ENCODE data around the gene VSIG2.

VSIG2 gene

DNA sequence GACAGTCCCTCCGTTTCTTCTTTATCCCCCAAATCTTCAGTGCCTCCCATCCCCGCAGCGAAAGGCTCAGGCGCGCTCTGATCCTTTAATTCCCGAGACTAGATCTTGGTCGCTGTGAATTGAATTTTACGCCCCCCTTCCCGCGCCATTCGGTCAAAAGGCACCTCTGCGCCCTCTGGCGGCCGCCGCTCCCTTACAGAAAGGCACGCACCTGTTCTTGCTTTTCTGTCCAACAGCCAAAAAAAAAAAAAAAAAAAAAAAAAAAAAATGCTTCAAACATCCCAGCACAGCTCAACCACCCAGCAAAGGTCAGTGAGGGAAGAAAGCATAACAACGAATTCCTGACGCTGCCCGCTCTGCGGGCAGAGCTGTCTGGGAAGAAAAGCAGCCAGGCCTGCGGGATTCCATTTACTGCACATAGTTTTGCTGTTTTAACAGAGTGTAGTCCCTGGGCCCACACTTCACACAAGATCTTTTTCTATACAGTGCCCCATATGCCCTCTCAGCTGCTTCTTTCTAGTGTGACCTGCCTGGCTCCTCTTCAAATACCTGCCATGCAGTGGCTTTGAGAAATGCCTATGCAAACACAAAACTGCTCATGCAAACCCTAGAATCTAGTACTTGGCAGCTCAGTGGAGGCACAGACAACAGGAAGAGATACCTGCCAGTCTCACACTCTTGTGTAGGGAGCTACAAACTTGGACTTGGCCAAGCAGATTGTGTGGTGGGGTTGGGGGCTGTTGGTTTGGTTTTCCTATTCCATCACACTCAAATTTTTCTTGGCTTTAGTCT lies 11.3 kb upstream of the VSIG2 start:
- DNase-seq = peak; percentile 58

DNA sequence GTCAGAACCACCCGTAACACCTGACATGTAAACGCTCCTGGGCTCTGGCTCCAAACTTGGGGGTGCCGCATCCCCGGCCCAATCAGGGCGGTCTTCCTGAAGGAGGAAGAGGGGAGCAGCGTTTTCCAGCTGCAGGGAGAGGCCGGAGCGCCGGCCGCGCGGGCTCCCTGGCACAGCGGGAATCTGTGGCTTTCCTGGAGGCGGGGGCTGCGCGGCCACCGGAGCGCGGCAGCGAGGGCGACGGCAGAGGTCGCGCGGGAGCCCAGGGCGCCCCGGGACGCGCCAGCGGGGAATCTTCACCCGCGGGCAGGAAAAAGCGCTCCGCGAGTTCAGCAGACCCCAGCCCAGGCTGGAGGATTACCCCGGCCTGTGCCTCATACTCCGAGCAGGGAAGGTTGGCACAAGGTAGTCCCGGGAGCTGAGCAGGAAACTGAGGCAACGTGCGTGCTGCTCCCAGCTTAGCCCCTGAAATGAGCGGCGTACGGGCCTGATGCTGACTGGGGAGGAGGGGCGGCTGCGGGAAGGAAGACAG lies 10.6 kb upstream of the VSIG2 start:
- no peak for DNase-seq

DNA sequence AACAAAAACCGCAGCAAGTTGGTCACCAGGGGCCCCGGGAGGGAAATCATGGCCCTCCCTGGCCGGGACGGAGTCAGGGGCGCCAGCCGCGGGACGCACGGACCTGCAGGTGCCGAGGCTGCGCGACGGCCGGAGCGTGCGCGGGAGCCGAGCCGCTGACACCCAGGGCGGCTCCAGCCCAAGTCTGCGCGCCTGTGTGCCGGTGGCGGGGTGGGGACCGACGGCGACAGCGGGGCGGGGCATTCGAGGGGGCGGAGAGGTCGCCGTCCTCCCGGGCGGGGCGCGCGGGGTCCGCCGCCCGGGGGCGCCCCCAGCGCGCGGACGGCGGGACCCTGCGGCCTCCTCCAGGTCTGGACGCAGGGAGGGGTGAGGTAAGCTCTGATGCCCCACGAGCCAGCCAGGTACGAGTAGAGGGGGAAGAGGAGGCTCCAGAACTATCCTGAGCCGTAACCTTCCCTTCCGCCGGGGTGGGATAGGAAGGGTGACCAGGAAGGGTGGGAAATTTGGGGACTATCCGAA lies 10.1 kb upstream of the VSIG2 start, which contains the start of gene ESAM:
ESAM (minus strand) TSS at position 186 of the 519 bp plus-strand sequence; CDS start at position 50, 136 bp downstream.
- no peak for DNase-seq

DNA sequence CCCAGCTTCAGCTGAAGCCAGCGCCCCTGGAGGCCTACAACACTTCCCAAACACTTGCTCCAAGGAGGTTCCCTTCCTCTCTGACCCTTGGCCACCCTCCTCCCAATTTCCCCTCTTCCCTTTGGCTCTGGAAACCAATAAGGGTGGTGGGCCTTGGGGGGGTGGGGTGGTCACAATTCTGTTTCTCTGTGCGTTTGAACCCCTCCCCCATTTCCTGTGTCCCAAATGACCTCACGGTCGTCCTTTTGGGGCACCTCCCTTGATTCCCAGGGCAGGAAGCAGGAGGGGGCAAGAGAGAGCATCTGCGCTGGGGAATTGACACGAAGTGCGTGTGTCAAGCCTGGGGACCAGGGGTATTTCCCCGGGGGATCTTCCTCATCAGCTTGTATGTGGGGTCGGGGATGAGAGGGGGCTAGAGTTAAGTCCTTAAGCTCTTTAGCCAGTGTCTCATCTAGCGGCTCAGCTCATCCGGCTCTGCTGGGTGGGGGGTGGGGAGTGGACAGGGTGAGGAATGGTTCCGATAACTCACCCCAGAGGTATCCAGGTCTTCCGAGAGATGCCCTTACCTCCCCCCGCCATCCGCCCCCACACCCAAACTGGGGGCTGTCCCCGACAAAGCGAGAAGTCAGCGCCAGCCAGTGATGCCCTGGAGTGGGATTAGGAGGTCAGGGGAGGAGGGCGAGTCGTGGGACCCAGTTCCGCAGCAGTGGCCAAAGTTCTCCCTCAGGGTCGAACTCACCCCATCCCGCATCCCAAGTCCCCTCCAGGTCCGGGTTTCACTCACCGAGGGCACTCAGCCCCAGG lies 9.4 kb upstream of the VSIG2 start:
- no peak for DNase-seq

DNA sequence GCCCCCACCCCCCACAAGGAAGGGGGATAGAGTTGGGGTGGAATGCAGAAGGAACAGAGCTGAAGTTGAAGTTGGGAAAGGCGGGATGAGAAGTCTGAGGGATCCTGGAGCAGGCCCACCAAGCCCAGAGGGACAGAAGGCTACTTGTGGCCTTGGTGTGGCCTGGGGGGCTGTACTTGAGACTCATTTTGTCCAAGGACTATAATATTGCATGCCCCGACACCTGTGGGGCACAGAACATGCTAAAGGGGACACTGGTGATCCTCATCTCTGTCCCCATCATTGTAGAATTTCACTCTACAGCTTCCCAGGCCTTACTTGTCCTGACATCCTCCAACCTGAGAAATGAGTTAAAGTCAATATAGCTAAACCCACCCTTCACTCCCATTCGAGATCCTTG lies 8.8 kb upstream of the VSIG2 start:
- DNase-seq = no peak

DNA sequence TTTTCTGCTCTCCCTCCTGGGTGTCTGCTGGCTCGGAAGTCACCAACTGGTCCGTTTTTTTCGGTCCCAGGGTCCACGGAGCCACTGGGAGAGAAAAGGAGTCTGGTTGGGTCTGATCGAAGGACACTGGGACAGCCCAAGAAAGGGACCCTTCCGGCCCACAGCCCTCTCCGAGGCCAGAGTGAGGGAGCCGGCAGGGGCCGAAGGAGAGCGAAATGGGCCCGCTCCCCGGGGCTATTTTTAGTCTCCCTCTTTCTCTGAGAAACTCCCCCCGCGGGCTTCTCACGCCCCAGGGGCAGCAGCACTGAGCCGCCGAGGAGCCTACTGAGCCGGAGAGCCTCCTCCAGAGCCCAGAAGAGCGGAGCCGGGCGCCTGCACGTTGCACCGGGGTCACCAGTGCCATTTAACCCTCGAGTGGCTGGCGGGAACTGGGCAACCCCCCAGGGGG lies 8.2 kb upstream of the VSIG2 start:
- no peak for DNase-seq

DNA sequence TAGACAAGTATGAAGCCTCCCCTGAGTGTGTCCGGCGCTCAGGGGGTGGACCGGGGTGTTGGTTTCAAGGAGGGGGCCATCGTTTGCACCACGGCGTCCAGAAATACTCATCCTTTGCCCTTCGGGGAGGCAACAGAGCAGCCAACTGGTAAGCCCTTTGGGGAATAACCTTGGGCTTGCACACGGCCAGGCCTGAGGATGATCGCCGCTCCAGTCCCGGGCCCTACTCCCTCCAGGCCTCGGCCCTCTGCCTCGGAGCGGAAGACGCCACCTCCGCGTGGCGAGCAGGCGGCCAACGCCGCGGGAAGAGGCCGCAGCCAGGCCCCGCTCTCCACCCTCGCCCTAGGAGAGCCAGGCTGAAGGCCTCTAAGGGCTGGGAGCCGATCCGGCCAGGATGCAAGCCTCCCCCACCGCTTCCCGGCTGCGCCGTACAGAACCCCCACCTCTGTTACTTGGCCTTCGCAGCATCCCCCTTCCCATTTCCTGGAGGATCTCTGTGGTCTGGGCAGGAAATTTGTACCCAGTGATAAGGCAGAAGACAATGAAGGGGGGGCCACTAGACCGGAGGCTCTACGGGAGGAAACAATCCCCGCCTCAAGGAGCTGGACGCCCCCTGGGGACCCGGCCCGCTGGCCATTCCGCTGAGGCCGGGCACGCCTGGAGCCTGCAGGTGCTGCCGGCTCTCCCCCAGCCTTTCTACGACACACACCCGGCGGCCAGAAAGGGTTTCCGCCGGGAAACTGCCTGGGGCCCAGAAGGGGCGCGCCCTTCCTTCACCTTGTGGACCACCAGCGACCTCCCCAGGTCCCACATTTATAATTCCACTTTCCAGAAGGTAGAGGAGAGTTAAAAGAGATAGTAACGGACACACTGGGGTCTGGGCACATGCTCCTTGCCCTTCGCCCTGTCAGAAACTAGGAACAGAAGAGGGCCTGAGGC lies 7.5 kb upstream of the VSIG2 start:
- no peak for DNase-seq

DNA sequence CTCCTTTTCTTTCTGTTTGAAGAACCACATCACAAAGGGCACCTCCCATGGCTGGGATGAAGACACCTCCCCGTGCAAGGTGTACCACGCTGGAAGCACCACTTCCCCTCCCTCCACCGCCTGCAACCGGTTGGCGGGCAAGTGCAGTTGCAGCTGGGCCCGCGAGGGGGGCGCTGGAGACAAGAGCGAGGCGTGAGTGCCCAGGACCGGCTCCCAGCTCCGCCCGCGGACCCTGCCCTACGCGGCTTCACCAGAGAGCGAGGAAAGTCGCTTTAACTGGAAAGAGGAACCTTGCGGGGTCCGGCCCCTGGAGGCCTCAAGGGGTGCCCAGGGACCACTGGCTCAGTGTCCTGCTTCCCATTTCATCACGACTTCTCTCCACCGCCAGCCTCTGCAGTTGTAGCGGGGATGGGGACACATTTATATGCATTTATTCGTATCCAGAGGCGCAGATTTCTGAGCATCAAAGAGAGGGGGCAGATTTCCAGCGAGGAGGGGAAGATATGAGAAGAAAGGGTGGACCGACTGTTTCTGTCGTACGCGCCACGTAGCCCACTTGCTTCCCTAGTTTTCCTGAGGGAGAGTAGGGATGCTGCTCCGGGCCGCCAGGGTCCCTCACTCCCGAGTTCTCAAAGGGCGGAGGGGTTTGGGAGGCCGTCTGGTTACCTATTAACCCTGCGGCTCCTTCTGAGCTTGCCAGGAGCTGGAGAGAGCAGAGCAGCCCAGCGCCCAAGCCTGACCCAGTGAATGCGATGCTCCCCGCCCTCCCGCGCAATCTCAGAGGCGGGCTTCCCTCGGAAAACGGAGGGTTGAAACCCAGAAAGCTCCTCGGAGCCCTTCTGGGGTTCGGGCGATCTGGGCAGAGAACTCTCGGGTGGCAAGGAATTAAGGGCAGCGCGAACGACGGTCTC lies 6.6 kb upstream of the VSIG2 start:
- peak; percentile 56 for DNase-seq

DNA sequence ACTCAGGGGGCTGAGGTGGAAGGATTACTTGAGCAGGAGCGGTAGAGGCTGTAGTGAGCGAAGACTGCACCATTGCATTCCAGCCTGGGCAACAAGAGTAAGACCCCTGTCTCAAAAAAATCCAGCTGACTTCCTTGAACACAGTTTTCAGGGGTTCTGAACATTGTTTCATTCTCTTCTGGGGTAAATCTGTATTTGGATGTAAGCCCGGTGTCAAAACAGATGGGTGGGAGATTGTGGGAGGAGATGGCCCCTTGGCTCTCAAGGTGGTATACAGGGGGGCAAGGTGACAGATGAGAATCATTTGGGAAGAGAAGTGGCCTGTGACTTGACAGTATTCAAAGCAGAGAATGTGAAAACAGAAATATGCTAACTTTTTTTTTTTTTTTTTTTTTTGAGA lies 5.3 kb upstream of the VSIG2 start:
- no peak for DNase-seq

DNA sequence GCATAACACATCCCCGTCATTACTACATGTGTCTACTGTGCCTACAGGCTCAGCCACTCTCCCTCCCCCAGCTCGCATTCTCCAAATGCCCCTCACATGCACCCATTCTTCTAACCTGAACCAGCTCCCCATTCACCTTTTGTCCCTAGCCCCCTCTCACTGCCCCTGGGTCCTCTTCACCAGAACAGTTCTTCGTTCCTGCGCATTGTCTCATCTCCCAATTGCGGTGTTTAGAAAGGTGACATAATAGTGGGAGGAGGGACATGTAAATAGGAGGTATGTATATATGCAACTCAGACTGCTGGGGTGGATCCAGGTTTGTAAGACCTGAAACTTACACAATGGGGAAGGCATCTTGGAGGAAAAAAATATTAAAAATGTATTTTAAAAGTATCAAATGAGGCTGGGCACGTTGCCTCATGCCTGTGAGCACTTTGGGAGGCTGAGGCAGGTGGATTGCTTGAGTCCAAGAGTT lies 4.7 kb upstream of the VSIG2 start:
- no peak for DNase-seq

DNA sequence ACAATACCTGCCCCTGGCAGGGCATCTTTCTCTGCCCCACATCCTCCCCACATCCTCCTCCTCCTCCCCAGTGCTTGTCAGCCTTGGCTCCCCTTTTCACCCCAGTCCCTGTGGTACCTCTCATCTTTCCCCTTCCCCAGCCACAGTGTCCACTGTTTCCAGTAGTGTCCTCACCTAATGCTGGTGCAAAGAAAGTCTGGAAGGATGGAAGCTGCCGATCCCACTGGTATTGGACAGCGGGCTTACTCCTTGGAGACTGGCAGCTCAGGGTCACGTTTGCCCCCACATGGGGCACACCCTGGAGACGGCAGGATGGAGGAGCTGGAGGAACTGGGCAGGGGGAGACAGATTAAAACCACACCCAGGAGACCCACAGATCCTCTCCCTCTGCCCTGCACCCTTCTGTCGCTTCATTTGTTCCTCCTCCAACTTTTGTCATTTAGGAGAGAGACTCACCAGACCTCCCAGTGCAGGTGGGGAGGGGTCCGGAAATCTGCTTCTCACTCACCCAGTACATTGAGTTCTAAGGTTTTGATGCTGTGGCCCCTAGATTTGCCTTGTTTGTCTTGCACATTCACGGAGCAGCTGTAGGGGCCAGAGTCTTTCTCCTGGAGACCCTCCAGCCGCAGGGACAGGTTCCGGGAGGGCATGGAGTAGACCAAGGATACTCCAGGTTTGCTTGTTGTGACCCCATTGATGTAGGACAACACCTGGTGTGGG lies 4.1 kb upstream of the VSIG2 start:
- no peak for DNase-seq

DNA sequence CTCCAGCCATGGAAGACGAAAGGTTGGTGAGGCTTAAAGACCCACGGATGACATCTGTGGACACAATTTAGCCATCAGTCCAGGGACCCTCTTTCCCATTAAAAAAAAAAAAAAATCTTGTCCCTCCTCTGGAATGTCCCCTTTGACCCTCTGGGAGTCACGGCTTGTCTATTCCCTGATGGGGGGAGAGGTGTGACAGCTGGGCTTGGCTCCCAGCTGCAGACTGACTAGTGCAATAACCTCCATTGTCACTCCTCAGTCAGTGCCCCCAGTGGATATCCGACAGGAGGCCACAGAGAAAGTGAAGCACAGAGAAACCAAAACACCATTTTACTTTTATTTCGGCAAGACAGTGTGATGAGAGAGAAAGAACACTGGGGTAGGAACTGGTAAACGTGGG lies 2.7 kb upstream of the VSIG2 start:
- no peak for DNase-seq

DNA sequence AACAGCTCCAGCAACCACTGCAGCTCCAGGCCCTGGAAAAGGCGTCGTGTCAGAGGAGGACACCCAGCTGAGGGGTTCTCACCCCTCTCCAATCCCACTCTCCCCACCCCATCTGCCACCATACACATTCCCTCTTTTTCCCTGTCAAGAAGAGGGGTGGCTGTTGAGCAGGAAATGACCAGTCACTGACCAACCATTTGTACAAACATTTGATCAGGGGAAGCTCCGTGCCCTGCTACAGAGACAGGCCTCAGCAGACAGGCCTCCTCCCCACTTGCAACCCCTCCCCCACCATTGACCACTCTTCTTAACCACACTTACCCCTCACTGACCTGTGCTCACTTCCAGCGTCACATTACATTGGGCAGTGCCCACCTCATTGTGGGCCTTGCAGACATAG lies 2.3 kb upstream of the VSIG2 start:
- peak; percentile 10 for DNase-seq

DNA sequence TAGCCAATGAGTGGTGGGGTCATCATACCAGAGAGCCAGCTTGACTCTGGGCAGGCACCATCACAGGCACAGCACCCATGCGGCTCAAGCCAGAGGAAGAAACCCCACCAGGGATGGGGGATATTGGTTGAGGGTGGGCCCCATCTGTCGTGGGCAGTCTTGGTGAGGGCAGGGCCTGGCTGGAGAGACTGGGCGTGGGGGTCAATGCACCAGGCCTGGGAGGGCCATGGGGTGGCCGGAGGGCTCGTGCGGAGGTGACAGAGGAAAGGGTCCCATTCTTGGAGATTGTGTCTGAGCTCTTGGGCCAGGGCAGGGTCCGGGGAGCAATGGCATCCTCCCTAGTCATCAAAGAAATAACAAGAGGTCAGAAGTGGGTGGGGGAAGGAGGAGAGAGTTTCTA lies 1.6 kb upstream of the VSIG2 start:
- DNase-seq = no peak

DNA sequence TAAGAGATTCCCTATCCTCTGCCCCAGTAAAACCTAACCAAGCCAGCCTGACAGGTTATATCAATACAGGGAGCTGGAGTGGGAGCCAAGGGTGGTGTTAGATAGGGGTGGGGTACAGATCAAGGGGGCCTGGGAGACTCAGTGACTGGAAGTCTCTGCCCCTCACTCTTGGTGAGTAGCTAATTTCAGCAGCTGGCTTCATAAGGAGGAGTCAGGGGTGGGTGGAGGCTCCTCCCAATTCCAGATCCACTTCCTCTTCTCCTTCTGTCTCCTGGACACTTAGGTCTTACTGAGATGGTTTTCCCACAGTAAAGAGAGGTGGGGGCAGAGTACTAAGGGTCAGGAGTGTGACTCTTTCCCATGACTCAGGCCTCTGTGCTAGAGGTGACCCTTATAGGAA lies 1.1 kb upstream of the VSIG2 start:
- DNase-seq = no peak

DNA sequence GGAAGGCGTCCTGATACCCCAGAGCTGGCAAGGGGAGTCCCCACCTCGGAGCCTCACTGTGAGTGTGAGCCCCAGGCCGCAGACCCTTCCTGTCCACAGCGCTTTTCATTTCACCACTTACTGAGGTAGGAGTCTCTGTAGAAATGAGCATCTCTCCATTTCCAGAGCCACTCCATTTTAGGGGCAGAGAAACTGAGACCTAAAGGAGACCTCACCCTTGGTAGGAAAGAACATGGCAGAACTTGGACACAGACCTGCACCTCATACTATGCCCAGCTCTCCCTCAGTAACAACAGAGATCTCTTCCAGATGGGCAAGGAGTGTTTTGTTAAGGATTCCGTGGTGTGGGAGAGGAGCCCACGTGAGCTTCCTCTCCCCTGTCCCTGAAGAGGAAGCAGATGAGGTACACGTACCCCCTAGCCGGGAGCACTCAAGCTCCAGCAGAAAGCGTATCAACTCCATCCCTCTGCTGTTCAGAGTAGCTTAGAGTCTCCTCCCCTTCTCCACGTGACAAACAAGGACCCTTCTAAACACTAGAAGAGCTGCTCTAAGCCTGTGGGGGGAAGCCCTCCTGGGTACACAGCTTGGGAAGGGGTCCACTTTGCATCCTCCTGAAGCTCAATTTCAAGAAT lies 532 bp upstream of the VSIG2 start:
- no peak for DNase-seq

DNA sequence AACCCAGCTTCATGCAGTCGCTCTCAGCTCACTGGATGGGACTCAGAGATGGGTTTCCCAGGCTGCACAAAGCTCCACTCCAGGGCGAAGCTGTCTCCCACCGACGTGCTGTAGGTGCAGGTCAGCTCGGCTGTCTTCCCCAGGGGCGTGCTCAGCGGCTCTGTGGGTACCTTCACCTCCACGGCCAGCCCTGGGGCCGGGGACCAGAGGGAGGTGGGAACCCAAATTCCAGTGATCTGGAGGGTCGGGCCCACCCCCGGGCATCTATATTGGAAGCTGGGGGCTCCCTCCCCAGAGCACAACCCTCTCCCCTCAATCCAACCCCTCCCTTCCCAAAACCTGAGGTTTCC lies 689 bp downstream of the VSIG2 start:
- DNase-seq = no peak

DNA sequence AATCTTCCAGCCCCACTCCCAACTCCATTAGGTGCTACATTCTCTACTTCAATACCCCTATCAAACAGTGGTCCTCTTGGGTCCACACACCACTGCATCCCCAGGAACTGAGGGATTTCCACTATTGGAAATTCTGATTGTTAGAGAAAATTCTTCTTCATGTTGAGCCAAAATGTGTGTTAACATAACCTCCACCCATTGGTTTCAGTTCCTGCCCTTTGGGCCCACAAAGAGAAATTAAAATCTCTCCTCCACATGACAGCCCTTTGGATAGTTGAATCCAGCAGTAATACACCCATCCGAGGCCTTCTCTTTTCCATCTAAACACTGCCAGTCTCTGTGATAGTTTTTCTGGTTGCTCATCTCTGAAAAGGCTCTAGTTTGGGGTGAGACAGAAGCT lies 2.1 kb downstream of the VSIG2 start:
- DNase-seq = no peak

DNA sequence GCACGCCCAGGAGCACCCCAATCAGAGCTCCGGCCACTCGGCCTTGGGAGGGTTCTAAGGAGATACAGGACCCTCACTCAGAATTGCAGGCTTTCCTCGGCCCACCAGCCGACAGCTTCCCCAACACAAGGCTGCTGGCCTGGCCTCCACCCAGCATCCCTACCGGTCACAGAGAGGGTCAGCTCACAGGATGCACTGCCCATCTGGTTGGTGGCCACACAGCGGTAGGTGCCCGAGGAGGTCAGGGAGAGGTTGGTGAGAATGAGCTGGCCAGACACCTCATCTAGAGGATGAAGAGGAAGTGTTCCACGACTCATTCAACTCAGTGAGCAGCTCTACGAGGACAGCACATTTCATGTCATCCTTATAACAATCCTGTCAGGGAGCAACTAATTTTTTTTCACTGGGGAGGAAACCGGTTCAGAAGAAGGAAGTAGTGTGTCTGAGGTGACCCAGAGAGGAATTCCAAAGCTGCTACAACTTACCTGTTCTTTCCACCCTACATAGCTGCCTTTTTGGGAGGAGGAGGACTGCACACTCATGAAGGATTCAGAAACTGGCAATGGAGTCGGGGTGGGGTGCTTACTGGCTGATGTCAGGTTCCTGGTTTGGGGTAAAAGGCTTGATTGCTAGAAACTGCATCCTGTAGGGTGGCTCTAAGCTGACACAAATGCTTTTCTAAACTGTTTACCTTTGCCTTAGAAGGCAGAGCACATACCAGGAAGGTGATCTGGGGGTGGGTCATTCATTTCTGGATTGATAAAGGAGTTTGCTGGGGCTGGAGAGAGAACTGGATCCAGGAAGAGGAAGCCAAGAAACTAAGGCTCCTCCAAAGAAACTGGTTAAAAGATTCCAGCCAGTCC lies 3.3 kb downstream of the VSIG2 start:
- DNase-seq = peak; percentile 7
